Fibroblast of mammary gland (primary cell): Measurements from ENCODE around the gene PACC1.

Source experiments
- DNase-seq: peaks from one replicate; pipeline ENCODE4 v3.0.0-alpha.2; 2010; ENCODE audit warnings: low read depth
- H3K4me3 ChIP-seq: 2 replicates; pipeline ENCODE4 v1.5.1; 2011; ENCODE audit warnings: low read depth, mild to moderate bottlenecking, low read length, moderate library complexity; ENCODE audit not compliant: control insufficient read depth
- CTCF ChIP-seq: conservative IDR thresholded peaks from 2 replicates; pipeline ENCODE4 v1.5.1; 2011; ENCODE audit warnings: low read depth, low read length, inconsistent platforms; ENCODE audit not compliant: control insufficient read depth, insufficient read depth

The PACC1 gene

GRCh38 chr1:212431644-212432043 is 17.0 kb upstream of the PACC1 start:
- TF ChIP-seq CTCF, result no peak
- no peak overlapping the region for H3K4me3 ChIP-seq
- no peak for DNase-seq

GRCh38 chr1:212430955-212431394 is 16.3 kb upstream of the PACC1 start:
- no peak for TF ChIP-seq CTCF
- no peak overlapping the region for H3K4me3 ChIP-seq
- DNase-seq, result no peak

DNA sequence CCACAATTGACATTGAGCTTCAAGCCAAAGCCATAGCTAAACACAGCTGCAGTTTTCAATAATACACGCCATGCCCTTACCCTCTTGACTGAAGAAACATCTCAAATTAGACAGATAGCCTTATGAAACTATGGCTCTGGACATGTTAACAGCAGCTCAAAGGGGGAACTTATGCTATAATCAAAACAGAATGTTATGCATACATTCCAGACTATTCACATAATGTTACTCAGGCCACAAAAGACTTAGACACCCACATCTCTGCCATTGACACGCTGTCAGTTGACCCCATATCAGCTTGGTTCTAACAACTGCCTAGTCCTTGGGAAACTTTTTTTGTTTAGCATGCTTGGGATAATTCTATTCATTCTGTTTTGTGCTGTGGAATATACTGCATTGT is 15.7 kb upstream of the PACC1 start:
- peak; percentile 37 for DNase-seq
- H3K4me3 ChIP-seq, result no peak overlapping the region
- no peak for TF ChIP-seq CTCF

DNA sequence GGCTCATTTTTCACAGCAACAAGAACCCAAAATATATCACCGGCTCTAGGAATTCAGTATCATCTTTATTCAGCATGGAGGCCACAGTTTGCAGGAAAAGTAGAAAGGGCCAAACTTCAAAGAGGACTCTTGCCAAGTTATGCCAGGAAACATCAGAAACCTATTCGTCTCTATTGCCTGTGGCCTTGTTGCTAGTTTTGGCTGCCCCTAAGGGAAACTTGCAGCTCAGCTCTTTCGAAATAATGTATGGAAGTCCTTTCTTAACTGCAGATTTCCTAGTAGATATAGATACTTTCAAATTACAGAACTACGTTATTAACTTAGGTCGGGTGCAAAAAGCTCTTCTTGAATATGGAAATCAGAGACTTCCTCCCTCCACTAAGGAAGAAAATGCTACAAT is 13.8 kb upstream of the PACC1 start:
- TF ChIP-seq CTCF, result no peak
- H3K4me3 ChIP-seq, result no peak overlapping the region
- DNase-seq, result no peak

DNA sequence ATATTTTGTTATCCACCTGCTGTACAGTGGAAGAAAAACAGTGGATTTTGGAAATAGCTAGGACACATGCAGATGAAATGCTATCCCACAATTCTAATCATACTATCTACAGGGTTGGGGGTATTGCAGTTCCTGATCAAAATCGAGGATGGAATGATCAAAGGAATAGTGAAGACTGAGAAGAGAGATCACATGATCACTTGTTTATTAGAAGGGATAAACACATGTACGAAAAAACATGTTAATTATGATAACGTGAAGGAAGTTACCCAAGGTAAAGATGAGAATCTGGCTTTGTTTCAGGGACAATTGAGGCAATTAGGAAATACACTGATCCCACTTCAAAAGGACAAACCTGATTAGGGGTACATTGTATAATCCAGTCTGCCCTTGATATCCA is 9.2 kb upstream of the PACC1 start:
- TF ChIP-seq CTCF, result no peak
- no peak overlapping the region for H3K4me3 ChIP-seq
- no peak for DNase-seq

DNA sequence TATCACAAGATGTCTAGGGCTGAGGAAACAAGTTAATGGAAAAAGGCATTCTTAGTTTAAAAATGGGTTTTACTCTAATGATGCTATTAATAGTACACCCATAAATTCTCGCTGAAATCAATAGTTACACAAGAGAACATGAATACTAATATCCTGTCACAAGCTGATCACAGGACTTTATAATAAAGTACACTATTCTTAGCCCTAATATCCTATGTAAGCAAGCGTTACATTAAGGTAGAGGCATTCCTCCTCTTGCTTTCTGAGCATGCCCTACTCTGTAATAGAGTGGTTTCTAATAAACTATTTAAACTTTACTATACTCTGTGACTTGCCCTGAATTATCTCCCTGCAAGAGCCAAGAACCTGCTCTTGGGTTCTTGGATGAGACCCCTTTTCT is 6.5 kb upstream of the PACC1 start:
- DNase-seq, result no peak
- no peak for TF ChIP-seq CTCF
- H3K4me3 ChIP-seq, result no peak overlapping the region
